Activated CD4-positive, alpha-beta memory T cell treated with anti-CD3 and anti-CD28 coated beads, Interleukin-2, amount 10 ng/mL, durations not matched to agents 7 days and 5 days (primary cell): Measurements from ENCODE around the gene C16orf82. TPM values are rescaled to one million over a fixed set of nuclear protein-coding genes. Genes with fewer than 3 reads are reported as not detected.
"Not testable (repeated sequence)": the region's sequence is repeated elsewhere in the genome, so short reads cannot be mapped to it uniquely, and the experiment has no call there.

Experiments used
- CTCF ChIA-PET: fragments of 350-600 bp; sonication (Branson Sonifier 250); formaldehyde crosslinking; loops from one replicate; lab custom pipeline; 2021; ENCODE audit warnings: antibody characterized with exemption, inconsistent platforms; lab: Charles Lee
- POLR2A ChIA-PET: fragments of 350-600 bp; sonication (Branson Sonifier 250); formaldehyde crosslinking; loops from one replicate; lab custom pipeline; 2021; ENCODE audit warnings: antibody characterized with exemption; lab: Charles Lee
- DNase-seq: peaks from one replicate; pipeline ENCODE4 v3.0.0-alpha.2; 2020
- H3K27ac Mint-ChIP-seq: one replicate; pipeline ENCODE4 v1.8.0; 2021; ENCODE audit warnings: mild to moderate bottlenecking, mixed read lengths
- H3K27me3 Mint-ChIP-seq: one replicate; pipeline ENCODE4 v1.8.0; 2021; ENCODE audit warnings: mixed read lengths
- H3K36me3 Mint-ChIP-seq: one replicate; pipeline ENCODE4 v1.8.0; 2021; ENCODE audit warnings: low read depth, mixed read lengths
- H3K4me1 Mint-ChIP-seq: one replicate; pipeline ENCODE4 v1.8.0; 2021; ENCODE audit warnings: mixed read lengths
- H3K4me3 Mint-ChIP-seq: one replicate; pipeline ENCODE4 v1.8.0; 2021; ENCODE audit warnings: mild to moderate bottlenecking, mixed read lengths
- H3K9me3 Mint-ChIP-seq: one replicate; pipeline ENCODE4 v1.8.0; 2021; ENCODE audit warnings: mixed read lengths
- total RNA-seq, 2 experiments: library from RNA; stranded (reverse); gene quantifications; one replicate each; pipeline ENCODE4 v1.2.3, GENCODE V29; 2021

The C16orf82 gene
- total RNA-seq, 2 experiments from 2014 or later, result not detected

GRCh38 chr16:27053996-27054395, 12.7 kb upstream of the C16orf82 start:
- POLR2A ChIA-PET, result no interaction called here
- H3K36me3 Mint-ChIP-seq, result no peaks in the 10 kb centered on the region
- CTCF ChIA-PET, result no interaction called here
- H3K27ac Mint-ChIP-seq, result no peak overlapping the region
- DNase-seq, result no peak
- H3K4me3 Mint-ChIP-seq, result no peak overlapping the region
- H3K4me1 Mint-ChIP-seq, result no peaks in the 10 kb centered on the region
- H3K9me3 Mint-ChIP-seq, result no peaks in the 10 kb centered on the region
- H3K27me3 Mint-ChIP-seq, result no peaks in the 10 kb centered on the region

GRCh38 chr16:27058299-27058698, 8.4 kb upstream of the C16orf82 start:
- no peak overlapping the region for H3K27ac Mint-ChIP-seq
- no peaks in the 10 kb centered on the region for H3K27me3 Mint-ChIP-seq
- H3K36me3 Mint-ChIP-seq, result no peaks in the 10 kb centered on the region
- ChIA-PET POLR2A (no interaction called here), CTCF (no interaction called here)
- H3K4me3 Mint-ChIP-seq, result no peak overlapping the region
- no peaks in the 10 kb centered on the region for H3K4me1 Mint-ChIP-seq
- no peaks in the 10 kb centered on the region for H3K9me3 Mint-ChIP-seq
- DNase-seq, result no peak

- no peak overlapping the region for H3K4me3 Mint-ChIP-seq
- H3K9me3 Mint-ChIP-seq, result no peaks in the 10 kb centered on the region
- H3K36me3 Mint-ChIP-seq, result no peaks in the 10 kb centered on the region
- ChIA-PET CTCF (no interaction called here), POLR2A (no interaction called here)
- no peaks in the 10 kb centered on the region for H3K4me1 Mint-ChIP-seq
- H3K27ac Mint-ChIP-seq, result no peak overlapping the region
- no peak for DNase-seq
- H3K27me3 Mint-ChIP-seq, result no peaks in the 10 kb centered on the region
Measured at GRCh38 chr16:27070776-27071175, 4.0 kb downstream of the C16orf82 start.

DNA sequence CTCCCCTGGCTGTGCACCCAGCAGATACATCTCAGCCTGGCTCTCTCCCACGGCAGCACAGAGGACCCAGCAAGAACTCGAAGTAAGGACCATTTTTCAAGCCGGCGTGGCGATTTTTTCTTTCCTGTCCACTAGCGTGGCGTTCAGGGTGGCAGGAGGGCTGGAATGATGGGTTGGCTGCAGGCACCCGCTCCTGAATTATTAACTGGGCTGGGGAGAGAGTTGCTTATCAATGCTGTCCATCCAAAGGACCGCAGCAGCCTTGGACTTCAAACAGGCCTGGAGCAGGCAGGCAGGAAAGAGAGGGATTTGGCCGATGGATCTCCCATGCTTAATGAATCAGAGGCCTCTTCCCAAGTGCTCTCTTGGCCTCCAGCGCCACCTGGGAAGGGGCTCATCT, 7.0 kb downstream of the C16orf82 start:
- Mint-ChIP-seq H3K4me3 (no peak overlapping the region), H3K27ac (no peak overlapping the region), H3K9me3 (no peaks in the 10 kb centered on the region), H3K27me3 (peaks cover 3% of the 10 kb centered on the region), H3K4me1 (no peaks in the 10 kb centered on the region), H3K36me3 (no peaks in the 10 kb centered on the region)
- DNase-seq, result no peak
- ChIA-PET POLR2A (no interaction called here), CTCF (no interaction called here)

DNA sequence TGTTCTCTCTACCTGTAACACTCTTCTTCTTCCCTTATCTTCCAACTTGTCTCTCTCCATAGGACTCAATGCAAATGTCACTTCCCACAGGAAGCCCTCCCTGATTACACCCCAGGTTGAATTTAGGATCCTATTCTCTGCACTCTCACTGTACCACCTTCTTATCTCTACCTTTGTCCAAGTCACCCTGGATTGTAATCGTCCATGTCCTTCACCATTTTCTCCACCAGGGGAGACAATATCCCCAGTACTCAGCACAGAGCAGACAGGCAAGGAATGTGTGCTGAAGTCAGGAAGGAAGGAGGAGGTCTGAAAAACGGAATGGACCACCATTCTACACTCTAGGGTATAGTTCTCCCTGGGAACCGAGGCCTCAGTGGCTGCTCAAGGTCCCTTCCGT, 14.2 kb downstream of the C16orf82 start:
- peaks cover 14% of the 10 kb centered on the region for H3K27me3 Mint-ChIP-seq
- no peak overlapping the region for H3K4me3 Mint-ChIP-seq
- DNase-seq, result no peak
- no peaks in the 10 kb centered on the region for H3K4me1 Mint-ChIP-seq
- H3K27ac Mint-ChIP-seq, result no peak overlapping the region
- no peaks in the 10 kb centered on the region for H3K9me3 Mint-ChIP-seq
- ChIA-PET POLR2A (no interaction called here), CTCF (no interaction called here)
- H3K36me3 Mint-ChIP-seq, result no peaks in the 10 kb centered on the region

DNA sequence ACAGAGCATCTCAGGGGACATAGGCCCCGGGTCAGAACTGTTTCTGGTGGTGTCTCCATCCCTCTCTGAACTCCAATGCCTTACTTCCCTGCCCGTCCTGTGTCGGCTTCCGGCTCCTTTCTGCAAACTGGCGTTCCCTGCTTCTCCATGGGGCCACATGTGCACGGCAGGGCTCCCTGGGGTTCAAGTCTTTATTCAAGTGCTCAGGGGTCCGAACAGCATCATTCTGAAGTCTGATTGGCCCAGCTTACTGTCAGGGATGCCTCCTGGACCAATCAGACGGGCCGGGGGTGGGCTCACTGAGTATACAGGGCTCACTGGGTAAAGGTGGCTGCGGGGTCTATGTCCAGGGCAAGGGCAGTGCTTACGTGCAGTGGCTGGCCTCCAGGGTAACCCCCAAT, 17.1 kb downstream of the C16orf82 start:
- ChIA-PET POLR2A (no interaction called here), CTCF (interaction anchor here (0.6 kb wide), 1 partner anchor 285 kb away, joined by 4 read pairs; no protein-coding TSS in a partner anchor)
- Mint-ChIP-seq H3K27ac (no peak overlapping the region), H3K27me3 (peaks cover 12% of the 10 kb centered on the region), H3K36me3 (no peaks in the 10 kb centered on the region), H3K9me3 (no peaks in the 10 kb centered on the region), H3K4me3 (no peak overlapping the region), H3K4me1 (no peaks in the 10 kb centered on the region)
- no peak for DNase-seq

DNA sequence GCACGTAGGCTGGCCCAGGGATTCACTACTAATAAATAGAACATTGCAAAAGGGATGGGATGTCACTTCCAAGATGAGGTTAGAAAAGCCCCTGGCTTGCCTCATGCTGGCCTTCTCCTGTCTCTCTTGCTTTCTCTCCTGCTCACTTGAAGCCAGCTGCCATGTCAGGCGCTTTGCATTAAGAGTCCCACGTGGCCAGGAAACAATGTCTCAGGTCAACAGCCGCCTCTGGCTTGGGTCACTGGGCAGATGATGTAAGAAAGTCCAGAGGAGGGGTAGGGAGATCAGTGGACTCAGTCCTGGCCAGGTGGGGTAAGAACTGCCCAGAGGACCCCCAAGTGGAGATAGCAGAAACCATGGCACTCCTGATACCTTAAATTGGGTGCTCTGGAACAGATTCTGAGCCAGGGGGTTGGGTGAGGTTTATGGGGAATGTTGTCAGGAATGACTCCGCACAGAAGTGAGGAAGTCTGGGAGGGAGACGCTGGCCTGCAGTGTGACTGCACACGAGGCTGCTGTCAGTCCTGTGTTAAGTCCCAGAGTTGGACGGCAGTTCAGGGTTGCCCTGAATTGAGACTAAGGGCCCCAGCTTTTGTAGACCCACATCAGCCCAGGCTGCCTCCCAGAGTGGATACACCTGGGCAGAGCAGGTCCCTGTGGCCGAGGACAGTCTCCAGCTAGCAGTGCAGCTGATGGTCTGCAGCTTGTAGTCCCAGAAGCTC, 17.7 kb downstream of the C16orf82 start:
- Mint-ChIP-seq H3K36me3 (no peaks in the 10 kb centered on the region), H3K4me1 (no peaks in the 10 kb centered on the region), H3K9me3 (no peaks in the 10 kb centered on the region), H3K27me3 (peaks cover 11% of the 10 kb centered on the region), H3K4me3 (no peak overlapping the region), H3K27ac (no peak overlapping the region)
- ChIA-PET POLR2A (no interaction called here), CTCF (no interaction called here)
- no peak for DNase-seq

GRCh38 chr16:27085182-27085581, 18.5 kb downstream of the C16orf82 start:
- Mint-ChIP-seq H3K9me3 (no peaks in the 10 kb centered on the region), H3K27ac (no peak overlapping the region), H3K36me3 (no peaks in the 10 kb centered on the region), H3K4me1 (no peaks in the 10 kb centered on the region), H3K27me3 (peaks cover 10% of the 10 kb centered on the region), H3K4me3 (no peak overlapping the region)
- POLR2A ChIA-PET, result no interaction called here
- CTCF ChIA-PET, result no interaction called here
- no peak for DNase-seq

GRCh38 chr16:27086031-27086430, 19.3 kb downstream of the C16orf82 start:
- H3K9me3 Mint-ChIP-seq, H3K4me1 Mint-ChIP-seq, CTCF ChIA-PET, H3K36me3 Mint-ChIP-seq, H3K27ac Mint-ChIP-seq, POLR2A ChIA-PET, DNase-seq, H3K4me3 Mint-ChIP-seq, H3K27me3 Mint-ChIP-seq: not testable (repeated sequence)

- no peak for DNase-seq
- ChIA-PET POLR2A (no interaction called here), CTCF (no interaction called here)
- H3K36me3 Mint-ChIP-seq, result no peaks in the 10 kb centered on the region
- no peaks in the 10 kb centered on the region for H3K4me1 Mint-ChIP-seq
- H3K27ac Mint-ChIP-seq, result no peak overlapping the region
- H3K27me3 Mint-ChIP-seq, result peaks cover 29% of the 10 kb centered on the region
- H3K9me3 Mint-ChIP-seq, result no peaks in the 10 kb centered on the region
- no peak overlapping the region for H3K4me3 Mint-ChIP-seq
Measured at GRCh38 chr16:27088216-27088615, 21.5 kb downstream of the C16orf82 start.

DNA sequence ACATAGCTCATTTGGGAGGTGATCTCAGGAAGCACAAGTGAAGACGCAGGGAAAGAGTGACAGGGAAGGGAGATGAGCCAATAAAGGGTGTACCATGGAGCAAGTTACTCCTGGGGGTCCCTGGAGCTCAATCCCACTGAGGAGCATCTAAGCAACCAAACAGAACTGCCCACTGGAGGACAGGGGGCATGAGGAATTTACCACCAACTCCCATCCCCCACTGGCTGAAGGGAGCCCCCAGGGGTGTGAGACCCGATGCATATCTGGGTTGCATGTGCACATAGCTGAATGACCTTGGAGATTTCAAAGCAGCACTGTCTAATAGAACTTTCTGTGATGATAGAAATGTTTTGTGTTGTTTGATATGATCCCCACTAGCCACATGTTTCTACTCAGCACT, 29.6 kb downstream of the C16orf82 start:
- H3K9me3 Mint-ChIP-seq, result no peaks in the 10 kb centered on the region
- no peak for DNase-seq
- no peak overlapping the region for H3K27ac Mint-ChIP-seq
- H3K36me3 Mint-ChIP-seq, result no peaks in the 10 kb centered on the region
- peaks cover 35% of the 10 kb centered on the region for H3K27me3 Mint-ChIP-seq
- CTCF ChIA-PET, result no interaction called here
- no peak overlapping the region for H3K4me3 Mint-ChIP-seq
- POLR2A ChIA-PET, result no interaction called here
- H3K4me1 Mint-ChIP-seq, result no peaks in the 10 kb centered on the region

DNA sequence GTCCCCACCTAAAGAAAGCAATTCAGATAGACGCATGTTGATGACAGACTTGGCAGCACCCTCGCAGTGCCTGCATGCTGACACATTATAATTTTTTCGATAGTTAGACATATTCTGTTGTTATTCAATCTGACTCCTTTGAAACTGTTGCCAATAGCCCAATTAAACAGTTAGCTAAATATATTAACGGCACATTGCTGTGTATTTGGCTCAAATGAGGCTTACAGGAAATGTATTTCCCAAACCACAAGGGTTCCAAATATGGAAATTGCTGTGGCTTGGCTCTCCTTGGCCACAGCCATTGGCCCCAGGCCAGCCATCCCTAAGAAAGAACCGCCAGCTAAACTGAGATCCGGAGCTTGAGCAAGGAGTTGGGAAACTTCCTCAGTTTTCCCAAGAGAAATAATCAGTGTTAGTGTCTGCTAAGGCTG, 31.1 kb downstream of the C16orf82 start:
- H3K27me3 Mint-ChIP-seq, result peaks cover 21% of the 10 kb centered on the region
- no peak for DNase-seq
- no peaks in the 10 kb centered on the region for H3K36me3 Mint-ChIP-seq
- H3K27ac Mint-ChIP-seq, result no peak overlapping the region
- H3K4me1 Mint-ChIP-seq, result no peaks in the 10 kb centered on the region
- ChIA-PET POLR2A (no interaction called here), CTCF (interaction anchor here (1.3 kb wide), 1 partner anchor 12 kb away, joined by 4 read pairs; no protein-coding TSS in a partner anchor)
- no peaks in the 10 kb centered on the region for H3K9me3 Mint-ChIP-seq
- H3K4me3 Mint-ChIP-seq, result no peak overlapping the region

GRCh38 chr16:27098366-27099049, 31.8 kb downstream of the C16orf82 start:
- DNase-seq, result no peak

More at GRCh38 chr16:27098366-27099049, 31.8 kb downstream of the C16orf82 start:
- no peak overlapping the region for H3K4me3 Mint-ChIP-seq
- no peaks in the 10 kb centered on the region for H3K36me3 Mint-ChIP-seq
- H3K27me3 Mint-ChIP-seq, result peaks cover 15% of the 10 kb centered on the region
- H3K4me1 Mint-ChIP-seq, result no peaks in the 10 kb centered on the region
- POLR2A ChIA-PET, result no interaction called here
- no peak overlapping the region for H3K27ac Mint-ChIP-seq
- no peaks in the 10 kb centered on the region for H3K9me3 Mint-ChIP-seq
- CTCF ChIA-PET, result interaction anchor here (1.3 kb wide), 1 partner anchor 11 kb away, joined by 4 read pairs; no protein-coding TSS in a partner anchor
